ENCODE data around the gene PAPPA.

The PAPPA gene

DNA sequence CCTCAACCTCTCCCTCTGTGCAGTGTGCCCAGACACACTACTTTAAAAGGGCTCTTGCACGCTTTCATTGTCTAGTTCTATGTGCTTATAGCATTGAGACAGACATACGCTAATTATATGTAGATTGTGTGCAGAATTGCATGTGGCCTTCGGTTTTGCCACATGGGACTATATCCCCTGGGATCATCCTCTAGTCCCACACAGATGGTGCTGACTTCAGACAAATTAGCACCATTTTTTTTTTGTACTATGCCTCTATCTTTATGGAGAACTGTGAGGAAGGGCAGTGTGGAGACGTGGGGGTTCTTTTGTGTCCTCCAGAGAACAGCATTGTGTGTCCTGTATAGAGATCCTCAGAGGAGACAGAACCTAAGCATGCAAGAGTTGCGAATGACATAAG, 29.3 kb downstream of the PAPPA start:
- no peak for DNase-seq

DNA sequence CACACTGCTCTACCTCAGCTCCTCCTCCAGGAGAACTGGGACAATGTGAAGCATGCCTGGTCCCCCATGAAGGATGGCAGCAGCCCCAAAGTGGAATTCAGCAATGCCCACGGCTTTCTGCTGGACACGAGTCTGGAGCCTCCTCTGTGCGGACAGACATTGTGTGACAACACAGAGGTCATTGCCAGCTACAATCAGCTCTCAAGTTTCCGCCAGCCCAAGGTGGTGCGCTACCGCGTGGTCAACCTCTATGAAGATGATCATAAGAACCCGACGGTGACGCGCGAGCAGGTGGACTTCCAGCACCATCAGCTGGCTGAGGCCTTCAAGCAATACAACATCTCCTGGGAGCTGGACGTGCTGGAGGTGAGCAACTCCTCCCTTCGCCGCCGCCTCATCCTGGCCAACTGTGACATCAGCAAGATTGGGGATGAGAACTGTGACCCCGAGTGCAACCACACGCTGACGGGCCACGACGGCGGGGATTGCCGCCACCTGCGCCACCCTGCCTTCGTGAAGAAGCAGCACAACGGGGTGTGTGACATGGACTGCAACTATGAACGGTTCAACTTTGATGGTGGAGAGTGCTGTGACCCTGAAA, 34.1 kb downstream of the PAPPA start:
- DNase-seq, result no peak

DNA sequence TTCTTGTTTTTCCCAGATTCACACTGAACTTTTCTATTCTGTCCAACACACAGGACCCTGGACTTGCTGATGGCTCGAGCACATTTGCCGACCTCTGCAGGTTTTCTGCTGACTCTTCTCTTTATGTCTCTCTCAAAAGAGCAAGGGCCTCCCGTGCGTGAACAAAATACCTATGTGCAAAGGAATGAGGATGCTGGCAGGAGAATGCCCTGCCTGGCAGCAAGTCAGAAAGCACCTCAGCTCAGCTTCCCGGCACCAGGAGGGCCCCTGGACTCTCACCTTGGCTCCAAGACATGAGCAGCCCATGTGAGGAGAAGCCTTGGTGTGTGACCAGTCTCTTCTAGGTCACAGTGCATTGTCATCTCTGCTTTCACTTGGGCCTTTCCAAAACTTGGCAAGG, 36.1 kb downstream of the PAPPA start:
- DNase-seq, result no peak

DNA sequence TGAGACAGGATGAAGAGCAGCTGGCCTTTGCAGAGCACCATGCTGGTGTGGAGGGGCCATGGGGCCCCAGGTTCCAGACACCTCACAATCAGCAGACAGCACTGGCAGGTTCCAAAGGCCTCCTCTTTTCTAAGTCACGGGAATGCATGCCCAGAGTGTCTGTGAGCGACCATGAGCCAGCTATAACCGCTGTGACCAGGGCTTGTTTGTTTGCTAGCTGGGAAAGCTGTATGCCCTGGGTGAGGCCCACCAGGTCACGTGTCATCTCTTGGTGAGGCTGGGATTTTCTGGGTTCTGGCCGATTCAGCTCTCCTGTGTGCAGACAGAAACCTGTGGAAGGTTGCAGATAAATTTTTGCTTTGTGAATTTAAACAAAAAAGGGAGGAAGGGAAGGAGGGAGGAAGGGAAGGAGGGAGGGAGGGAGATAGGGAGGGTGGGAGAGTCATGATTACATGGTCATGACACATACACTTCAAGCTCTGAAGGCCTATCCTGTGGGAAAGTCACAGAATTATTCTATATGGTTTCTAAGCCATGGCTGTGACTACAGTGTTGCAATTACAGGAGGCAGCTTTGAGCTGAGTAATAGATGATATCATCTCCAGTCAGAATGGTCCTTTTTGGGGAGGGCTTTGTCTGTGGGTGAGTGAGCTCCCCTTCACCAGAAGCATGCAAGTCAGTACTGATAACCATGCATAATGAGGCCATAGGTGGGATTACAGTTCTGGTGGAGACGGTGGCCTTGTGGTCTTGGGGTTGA, 37.2 kb downstream of the PAPPA start:
- DNase-seq, result no peak

DNA sequence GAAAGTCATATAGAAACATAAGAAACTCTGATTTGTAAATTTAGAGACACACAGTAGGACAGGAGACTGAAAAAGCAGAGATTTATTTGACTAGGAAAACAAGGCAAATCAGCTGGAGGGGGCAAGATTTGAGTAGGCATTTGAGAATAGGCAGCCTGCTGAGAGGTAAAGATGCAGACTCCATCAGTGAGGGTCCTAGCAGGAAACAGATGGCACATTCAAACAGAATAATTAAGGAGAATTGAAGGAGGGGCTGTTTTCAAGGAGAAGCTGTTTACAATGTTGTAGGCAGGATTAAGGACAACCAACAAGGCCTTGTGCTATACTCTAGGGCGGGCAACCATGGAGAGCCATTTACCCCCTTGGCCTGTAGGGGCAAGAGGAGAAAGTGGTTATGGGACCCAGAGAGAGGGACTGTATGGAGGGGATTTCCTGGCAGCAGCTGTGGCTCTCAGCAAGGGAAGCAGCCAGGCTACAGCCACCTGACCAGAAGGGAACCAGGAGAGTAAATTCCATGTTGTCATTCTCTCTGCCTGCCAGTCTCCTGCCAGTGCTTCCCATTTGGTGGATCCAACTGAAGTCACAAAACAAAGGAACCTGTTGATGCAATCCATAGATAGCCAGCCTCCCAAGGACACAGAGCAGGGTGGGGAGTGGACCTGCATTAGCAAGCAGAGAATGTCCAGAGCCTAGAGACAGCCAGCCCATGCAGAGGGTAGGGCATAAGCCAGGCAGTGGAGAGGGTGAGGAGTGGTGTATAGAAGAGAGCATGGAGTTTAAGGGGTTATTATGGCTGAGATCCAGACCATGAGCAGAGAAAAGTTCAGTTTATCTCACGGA, 38.2 kb downstream of the PAPPA start:
- no peak for DNase-seq

DNA sequence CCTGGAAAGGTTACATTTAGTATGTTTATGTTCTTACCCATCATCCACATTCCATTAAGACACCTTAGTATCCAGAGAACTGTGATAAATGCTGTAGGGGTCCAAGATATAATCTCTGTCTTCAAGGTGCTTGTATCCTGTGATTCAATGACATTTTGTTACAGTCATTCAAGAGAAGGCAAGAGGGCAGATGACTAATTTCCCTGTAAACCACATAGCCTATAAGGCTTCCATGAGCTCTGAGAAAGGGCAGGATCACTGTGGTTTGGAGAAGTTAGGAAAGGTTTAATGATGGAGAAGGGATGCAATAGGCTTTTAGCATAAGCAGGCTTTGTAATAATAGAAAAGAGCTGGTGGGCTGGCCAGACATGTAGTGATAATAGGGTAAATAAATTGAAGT, 40.0 kb downstream of the PAPPA start:
- DNase-seq, result no peak

DNA sequence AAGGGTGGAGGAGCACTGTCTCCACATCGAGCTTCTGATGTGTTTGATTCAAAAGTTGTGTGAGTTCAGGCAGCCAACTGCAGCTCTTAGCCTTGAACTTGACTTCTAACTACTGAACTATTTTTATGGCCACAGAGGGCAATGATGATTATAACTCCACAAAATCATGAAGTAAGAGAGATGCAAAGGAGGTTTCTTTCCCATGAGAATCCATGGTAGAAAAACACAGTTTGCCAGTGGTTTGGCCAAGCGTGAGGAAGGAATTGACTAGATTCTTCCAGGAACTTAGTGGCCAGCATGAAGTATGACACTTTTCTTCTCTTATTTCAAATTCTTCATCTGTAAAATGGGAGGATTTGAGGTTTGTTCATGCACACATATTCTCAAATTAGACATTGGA, 43.2 kb downstream of the PAPPA start:
- DNase-seq, result no peak

DNA sequence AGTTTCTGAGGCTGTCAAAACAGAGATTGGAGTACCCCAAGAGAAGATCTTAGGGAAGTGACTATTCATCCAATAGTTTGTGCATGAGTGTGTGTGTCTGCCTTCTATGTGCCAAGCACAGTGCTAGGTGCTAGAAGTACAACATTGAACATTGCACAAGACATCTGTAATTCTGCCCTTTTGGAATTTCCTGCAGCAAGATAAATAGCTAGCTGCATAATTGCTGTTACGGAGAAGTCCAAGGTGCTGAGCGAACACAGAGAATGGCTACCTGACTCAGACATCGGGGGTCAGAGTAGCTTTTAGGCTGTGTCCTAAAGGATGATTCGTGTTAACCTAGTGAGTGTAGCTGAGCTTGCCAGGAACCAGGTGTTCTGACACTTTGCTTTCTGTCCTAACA, 44.8 kb downstream of the PAPPA start:
- DNase-seq, result no peak

DNA sequence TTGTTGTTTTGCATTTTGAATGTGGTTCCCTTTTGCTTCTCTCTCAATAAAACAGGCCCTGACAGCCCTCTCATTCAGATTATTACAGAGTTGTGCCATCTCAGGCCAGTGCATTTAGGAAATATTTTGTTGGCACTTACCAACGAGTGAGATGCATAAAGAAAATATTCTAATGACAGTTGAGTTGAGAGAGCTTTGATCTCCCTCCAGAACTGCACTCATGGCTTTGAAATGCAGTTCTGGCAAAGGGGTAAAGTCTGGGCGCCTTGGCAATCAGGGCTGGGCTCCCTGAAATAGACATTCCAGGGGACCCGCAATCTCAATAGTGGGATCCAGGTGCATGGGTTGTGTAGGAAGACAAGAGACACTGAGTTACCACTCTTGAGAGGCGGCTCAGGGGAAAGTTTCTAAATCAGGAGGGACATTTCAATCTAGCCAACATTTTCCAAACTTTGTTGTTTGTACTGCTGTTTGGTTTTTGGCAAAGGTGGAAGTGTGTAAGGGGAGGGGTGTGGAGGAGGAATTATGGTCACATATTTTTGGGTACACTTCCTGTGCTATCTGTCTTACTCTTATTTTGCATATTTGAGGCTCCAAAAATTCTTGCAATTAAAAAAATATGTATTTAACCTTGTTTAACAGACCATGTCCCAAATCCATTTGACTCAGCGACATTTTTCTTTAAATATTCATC, 48.8 kb downstream of the PAPPA start:
- DNase-seq, result no peak

DNA sequence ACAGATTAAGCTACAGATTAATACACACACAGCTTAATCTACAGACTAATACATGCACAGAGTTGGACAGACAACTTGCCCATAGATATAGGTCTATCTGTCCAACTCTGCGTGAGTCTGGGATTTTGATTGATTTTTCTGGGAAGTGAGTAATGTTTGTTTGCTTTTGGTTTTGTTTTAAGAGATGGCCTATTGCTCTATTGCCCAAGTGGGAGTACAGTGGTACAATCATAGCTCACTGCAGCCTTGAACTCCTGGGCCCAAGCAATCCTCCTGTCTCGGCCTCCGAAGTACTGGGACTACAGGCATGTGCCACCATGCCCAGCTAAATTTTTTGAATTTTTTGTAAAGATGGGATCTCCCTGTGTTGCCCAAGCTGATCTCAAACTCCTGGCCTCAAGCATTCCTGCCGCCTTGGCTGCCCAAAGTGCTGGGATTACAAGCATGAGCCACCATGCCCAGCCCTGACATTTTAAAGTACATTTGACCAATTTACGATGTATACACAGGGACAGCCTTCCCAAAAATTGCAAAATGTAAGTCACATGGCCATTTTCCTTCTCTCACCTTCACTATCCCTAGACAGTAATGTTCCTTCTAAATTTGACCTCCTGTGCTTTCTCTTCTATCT, 50.8 kb downstream of the PAPPA start:
- DNase-seq, result no peak

DNA sequence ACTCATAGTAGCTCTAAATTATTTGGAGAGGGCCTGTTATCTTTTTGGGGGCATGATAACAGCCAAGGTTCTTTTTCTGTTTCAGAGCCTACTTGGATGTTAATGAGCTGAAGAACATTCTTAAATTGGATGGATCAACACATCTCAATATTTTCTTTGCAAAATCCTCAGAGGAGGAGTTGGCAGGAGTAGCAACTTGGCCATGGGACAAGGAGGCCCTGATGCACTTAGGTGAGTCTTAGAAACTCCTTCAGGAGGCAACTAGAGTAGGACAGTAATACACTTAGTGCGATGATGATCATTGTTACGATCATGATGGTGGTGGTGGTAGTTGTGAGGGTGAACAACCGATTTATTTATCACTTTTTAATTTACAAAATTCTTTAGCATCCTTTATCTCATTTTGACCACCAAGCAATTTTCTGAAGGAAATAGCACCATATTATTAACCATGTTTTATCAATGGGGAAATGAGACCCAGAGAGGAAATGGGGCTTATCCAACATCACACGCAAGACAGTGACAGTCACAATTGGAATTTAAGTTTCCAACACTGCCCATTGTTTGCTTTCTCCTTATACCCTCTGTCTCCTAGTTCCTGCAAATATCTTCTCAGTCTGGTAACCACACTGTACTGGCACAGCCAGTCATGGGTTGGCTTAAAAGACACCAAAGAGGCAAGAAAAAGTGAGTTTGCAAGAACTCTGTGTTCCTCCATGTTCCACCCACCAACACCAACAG, 54.0 kb downstream of the PAPPA start:
- DNase-seq, result no peak

DNA sequence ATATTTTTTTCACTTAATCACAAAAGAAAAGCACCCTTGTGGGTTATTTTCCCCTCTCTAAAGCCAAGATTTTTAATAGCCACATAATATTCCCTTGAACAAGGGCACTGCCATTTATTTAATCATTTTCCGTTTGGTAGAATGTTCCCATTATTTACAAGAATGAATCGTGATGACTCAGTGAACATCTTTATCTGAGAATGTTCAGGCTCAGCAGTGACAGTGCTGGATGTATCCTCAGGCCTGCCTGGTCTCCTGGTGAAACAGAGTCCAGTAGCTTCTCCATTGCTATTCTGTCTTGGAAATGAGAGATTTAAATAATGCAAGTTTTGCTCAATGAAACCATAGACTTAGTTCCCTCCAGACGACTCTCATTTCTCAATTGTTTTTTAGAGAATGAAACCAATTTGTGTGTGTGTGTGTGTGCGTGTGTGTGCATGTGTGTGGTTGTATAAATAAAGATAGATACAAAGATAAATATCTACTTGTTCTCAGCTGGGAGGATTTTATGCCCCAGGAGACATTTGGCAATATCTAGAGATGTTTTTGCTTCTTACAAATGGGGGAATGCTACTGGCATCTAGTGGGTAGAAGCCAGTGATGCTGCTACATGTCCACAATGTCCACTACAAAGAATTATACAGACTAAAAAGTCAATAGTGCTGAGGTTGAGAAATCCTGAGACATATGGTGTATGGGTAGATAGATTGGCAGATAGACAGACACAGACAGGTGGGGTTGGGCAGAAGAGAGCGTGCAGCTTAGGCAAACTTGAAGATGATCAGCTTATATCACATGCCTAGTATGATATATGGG, 55.0 kb downstream of the PAPPA start:
- no peak for DNase-seq

DNA sequence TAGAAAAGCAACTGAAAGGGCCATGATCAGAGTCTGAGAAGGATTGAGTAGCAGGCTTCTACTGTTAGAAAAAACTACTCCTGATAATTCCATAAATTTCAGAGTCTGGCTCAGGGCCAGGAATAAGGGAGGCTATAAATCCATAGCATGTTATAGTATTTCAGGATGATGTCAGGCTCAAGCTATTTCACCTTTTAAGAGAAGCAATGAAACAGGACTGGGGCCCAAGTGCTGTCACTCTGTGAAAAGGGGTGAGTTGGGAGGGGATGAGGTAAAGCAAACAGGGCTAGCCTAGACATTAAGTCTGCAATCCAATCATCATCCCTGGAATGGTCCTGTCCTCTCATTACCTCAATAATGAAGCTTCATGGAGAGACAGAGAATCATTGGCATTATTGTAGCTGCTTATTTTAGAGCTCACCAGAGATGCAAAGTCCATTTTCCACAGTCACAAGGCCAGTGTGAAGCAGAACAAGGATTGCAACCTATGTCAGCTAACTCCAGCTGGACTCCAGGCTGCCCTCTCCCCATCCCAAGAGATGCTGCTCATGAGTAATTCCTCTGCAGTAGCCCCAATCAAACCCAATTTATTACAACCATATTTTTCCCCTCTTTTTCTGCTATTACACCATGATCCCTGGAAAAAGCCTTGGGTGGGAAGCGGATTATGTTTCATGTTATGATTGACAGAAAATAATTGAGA, 56.0 kb downstream of the PAPPA start:
- no peak for DNase-seq

DNA sequence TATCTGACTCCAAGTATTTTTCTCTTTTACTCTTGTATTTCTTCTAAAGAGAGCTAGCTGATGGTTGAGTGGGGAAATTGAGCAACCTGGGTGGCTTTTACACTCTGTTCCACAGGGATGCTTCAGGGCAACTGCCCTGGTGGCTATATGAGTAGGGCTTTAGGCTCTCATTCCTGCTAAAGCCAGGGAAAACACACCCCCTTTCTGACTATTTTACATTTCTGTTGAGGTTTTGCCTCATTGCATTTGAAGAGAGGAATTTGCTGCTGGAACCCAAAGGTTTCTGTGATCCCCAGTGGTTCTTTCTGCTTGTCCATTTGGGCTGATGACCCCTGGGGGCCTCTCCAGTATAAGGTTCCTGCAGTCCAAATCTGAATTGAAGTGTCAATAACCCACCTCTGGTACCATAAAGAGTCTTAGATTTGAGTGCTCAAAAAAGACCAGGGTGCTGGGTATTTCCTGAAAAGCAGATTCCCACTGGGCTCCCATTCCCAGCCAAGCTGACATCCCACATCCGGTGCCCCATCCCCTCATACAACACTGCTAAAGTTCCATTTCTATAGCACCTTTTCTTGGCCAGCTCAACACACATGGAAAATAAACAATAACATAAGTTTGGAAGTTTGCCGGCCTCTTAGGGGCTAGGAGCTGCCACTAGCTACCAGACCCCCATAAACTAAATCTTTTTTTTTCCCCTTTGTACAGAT, 59.5 kb downstream of the PAPPA start:
- DNase-seq, result no peak

DNA sequence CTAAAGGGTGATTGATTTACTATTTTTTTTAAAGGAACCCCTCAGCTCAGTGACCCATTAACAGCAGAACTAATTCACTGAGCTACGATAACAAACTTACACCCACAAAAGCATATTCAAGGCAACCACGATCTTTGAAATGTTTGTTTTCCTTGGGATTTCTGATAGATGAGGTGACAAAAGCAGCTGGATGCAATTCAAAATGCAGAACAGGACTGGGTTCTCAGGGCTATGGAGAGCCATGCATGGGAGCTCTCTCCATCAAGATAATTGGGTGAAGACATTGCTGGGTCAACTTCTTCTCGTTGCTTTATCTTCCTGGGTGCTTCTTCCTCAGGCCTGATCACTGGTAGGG, 60.1 kb downstream of the PAPPA start:
- no peak for DNase-seq

DNA sequence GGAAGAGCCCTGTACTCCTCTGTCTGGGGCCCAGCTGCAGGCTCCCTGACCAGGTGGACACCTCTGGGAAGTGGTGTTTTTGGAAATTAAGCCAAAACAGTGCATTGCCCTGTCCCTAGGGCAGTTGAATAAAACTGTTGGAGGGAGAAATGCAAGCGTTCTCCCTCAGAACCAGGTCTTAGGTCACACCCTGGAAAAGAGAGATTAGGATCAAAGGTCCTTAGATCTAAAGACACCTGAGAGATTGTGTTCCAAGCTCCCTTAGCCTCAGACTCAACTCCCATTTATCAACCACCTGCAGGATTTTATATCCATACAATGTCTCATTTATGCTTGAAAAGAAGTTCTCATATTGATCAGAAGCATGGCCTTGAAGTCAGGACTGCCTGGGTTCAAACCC, 64.8 kb downstream of the PAPPA start:
- no peak for DNase-seq

DNA sequence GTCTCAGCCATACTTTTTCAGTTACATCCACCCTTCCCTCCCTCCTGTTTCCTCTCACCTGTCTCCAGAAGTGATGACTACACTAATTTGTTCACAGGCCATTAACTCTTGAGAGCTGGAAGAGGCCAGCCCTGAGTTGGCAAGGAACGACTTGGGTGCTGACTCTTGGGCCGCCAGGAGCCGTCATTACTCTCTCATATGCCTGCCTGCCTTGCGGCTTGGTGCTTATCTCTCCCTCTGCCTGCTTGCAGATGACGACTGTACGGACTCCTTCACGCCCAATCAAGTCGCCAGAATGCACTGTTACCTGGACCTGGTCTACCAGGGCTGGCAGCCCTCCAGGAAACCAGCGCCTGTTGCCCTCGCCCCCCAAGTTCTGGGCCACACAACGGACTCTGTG, 66.1 kb downstream of the PAPPA start:
- no peak for DNase-seq

DNA sequence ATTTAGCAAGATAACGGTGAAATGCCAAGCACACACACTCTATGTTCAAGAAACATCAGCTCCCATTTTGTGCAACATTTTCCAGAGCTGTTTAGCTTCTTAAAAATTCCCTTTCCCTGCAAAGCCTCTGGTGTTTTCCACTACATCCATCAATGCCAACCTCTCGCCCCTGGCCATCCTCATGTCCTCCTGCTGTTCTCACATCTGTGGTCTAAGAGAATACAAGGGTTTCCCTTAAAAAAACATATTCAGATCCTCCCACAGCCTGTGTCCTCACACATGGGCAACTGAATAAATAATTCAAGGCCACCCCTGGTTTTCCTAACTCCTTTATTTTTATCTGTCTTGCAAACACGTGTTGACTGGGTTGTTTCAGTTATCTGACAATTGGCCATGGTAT, 70.3 kb downstream of the PAPPA start:
- no peak for DNase-seq

DNA sequence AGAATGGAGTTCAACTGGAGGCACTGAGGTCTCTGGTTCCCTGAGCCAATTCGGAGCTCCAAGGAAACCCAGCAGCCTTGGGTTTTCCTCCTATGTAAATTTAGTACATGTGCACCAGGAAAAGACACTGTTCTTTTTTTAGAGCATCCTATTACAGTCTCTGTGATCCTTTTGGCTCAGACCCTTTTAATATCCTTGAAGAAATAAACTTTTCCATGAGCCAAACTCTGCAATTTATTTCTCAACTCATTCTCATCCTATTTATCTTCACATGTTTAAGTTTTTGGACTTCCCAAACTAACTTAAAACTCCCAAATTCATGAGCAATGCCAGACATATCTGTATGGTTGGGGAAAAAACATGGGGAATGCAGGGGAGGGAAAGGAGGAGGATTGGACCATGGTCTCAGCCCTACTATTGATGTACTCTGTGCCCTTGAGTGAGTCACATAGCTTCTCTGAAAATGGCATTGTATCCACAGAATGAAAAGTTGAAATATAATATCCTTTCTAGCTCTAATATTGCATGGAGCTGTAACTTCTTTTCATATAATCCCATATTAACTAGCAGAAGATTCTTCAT, 76.6 kb downstream of the PAPPA start:
- DNase-seq, result no peak

All from T-helper 9 cell (primary cell).